Neuronal stem cell (in vitro differentiated cells): Measurements from ENCODE around the gene SOS1.

ENCODE experiments used
- DNase-seq: peaks from one replicate; pipeline ENCODE4 v3.0.0-alpha.2; 2013; ENCODE audit warnings: low spot score
- H2AFZ ChIP-seq: one replicate; pipeline ENCODE4 v1.6.1; 2013; ENCODE audit warnings: mild to moderate bottlenecking, low read length, inconsistent platforms
- H2AK5ac ChIP-seq: 2 replicates; pipeline ENCODE4 v1.6.1; 2013; ENCODE audit warnings: low read depth, mild to moderate bottlenecking, inconsistent platforms, low read length, moderate library complexity, mixed read lengths
- H2BK120ac ChIP-seq: 2 replicates; pipeline ENCODE4 v1.6.1; 2013; ENCODE audit warnings: low read depth, mild to moderate bottlenecking, inconsistent platforms, low read length, moderate library complexity, mixed read lengths
- H2BK12ac ChIP-seq: one replicate; pipeline ENCODE4 v1.6.1; 2013; ENCODE audit warnings: low read length, inconsistent platforms
- H2BK15ac ChIP-seq: 2 replicates; pipeline ENCODE4 v1.6.1; 2013; ENCODE audit warnings: mild to moderate bottlenecking, low read length, inconsistent platforms, mixed read lengths
- H2BK5ac ChIP-seq: one replicate; pipeline ENCODE4 v1.6.1; 2013; ENCODE audit warnings: inconsistent platforms, mild to moderate bottlenecking, low read length, moderate library complexity
- H3K14ac ChIP-seq: one replicate; pipeline ENCODE4 v1.6.1; 2013; ENCODE audit warnings: low read length, inconsistent platforms
- H3K18ac ChIP-seq: 2 replicates; pipeline ENCODE4 v1.6.1; 2013; ENCODE audit warnings: low read length, inconsistent platforms
- H3K23ac ChIP-seq: 2 replicates; pipeline ENCODE4 v1.6.1; 2013; ENCODE audit warnings: low read depth, mild to moderate bottlenecking, mixed read lengths, low read length, inconsistent platforms; ENCODE audit not compliant: poor library complexity
- H3K27ac ChIP-seq: replicated peaks from 3 replicates; pipeline ENCODE4 v1.5.1; 2013; ENCODE audit warnings: low read length, inconsistent platforms
- H3K27me3 ChIP-seq, 3 experiments: 2 replicates each; pipeline ENCODE4 v1.6.1; 2013; ENCODE audit warnings: low read length in 3 of 3, mild to moderate bottlenecking in 2 of 3, inconsistent platforms in 1 of 3, low read depth in 1 of 3, mixed read lengths in 1 of 3, moderate library complexity in 1 of 3; ENCODE audit not compliant: control insufficient read depth in 3 of 3, insufficient read depth in 3 of 3
- H3K36me3 ChIP-seq, 2 donors: replicated peaks in 1 of 2; 2 replicates each; pipeline ENCODE4 v1.6.1; 2013; ENCODE audit warnings: low read length in 2 of 2; ENCODE audit not compliant: control insufficient read depth in 2 of 2, insufficient read depth in 2 of 2
- H3K4ac ChIP-seq: 2 replicates; pipeline ENCODE4 v1.6.1; 2013; ENCODE audit warnings: inconsistent platforms, mild to moderate bottlenecking, low read length, moderate library complexity
- H3K4me1 ChIP-seq, 2 donors: 1 replicate in 1 of 2; 2 replicates in 1 of 2; pipeline ENCODE4 v1.6.1; 2013; ENCODE audit warnings: low read length in 2 of 2, low read depth in 1 of 2; ENCODE audit not compliant: control insufficient read depth in 2 of 2, insufficient read depth in 1 of 2
- H3K4me2 ChIP-seq: one replicate; pipeline ENCODE4 v1.6.1; 2013; ENCODE audit warnings: mild to moderate bottlenecking, low read length, inconsistent platforms; ENCODE audit not compliant: insufficient read depth, poor library complexity, severe bottlenecking
- H3K4me3 ChIP-seq, 2 donors: 2 replicates each; pipeline ENCODE4 v1.5.1; 2013; ENCODE audit warnings: low read length in 2 of 2, mild to moderate bottlenecking in 2 of 2, inconsistent platforms in 1 of 2, moderate library complexity in 1 of 2
- H3K79me1 ChIP-seq: one replicate; pipeline ENCODE4 v1.6.1; 2013; ENCODE audit warnings: low read depth, mild to moderate bottlenecking, inconsistent platforms, low read length, moderate library complexity
- H3K9ac ChIP-seq: one replicate; pipeline ENCODE4 v1.6.1; 2013; ENCODE audit warnings: mild to moderate bottlenecking, low read depth, low read length, inconsistent platforms; ENCODE audit not compliant: poor library complexity
- H3K9me3 ChIP-seq, 2 donors: replicated peaks in 1 of 2; 2 replicates each; pipeline versions ENCODE3 to v1.6.1; 2013; ENCODE audit warnings: low read length in 2 of 2, mild to moderate bottlenecking in 2 of 2, inconsistent platforms in 1 of 2, low read depth in 1 of 2, mixed read lengths in 1 of 2, moderate library complexity in 1 of 2; ENCODE audit not compliant: control insufficient read depth in 2 of 2, insufficient read depth in 1 of 2
- H4K8ac ChIP-seq: one replicate; pipeline ENCODE4 v1.6.1; 2013; ENCODE audit warnings: low read depth, mild to moderate bottlenecking, inconsistent platforms, low read length, moderate library complexity
- H4K91ac ChIP-seq: one replicate; pipeline ENCODE4 v1.6.1; 2013; ENCODE audit warnings: low read length, low read depth, mild to moderate bottlenecking, inconsistent platforms; ENCODE audit not compliant: poor library complexity
- WGBS, 2 donors: extraction: QIAGEN DNeasy Blood & Tissue Kit; methylation state at CpG; one replicate each; pipeline ENCODE4 v1.1.7; 2013; ENCODE audit warnings: missing lambda C conversion rate in 2 of 2, mixed read lengths in 1 of 2; ENCODE audit not compliant: insufficient read length in 2 of 2, insufficient replicate concordance in 1 of 2; ENCODE audit errors: extremely low coverage in 2 of 2; 5-methylcytosine and 5-hydroxymethylcytosine counted together

SOS1 gene

GRCh38 chr2:39094717-39095363, 26.0 kb downstream of the SOS1 start:
- WGBS, 2 donors: no CpG with 5 or more reads among the region's 1 CpG
- Histone ChIP-seq H2AK5ac (no peak overlapping the region), H3K9ac (no peak overlapping the region), H2BK120ac (no peak overlapping the region), H2BK5ac (no peak overlapping the region), H3K23ac (no peak overlapping the region), H3K4ac (no peak overlapping the region), H3K4me1 (peaks cover 0 to 2% of the 10 kb centered on the region in 2 donors), H2AFZ (no peak overlapping the region), H3K4me3 (no peak overlapping the region), H3K27me3 (no peaks in the 10 kb centered on the region), H3K14ac (no peak overlapping the region), H3K9me3 (peaks cover 1 to 4% of the 10 kb centered on the region in 2 donors), H4K8ac (no peak overlapping the region), H3K27ac (no peak overlapping the region), H3K79me1 (peaks cover 3% of the 10 kb centered on the region), H2BK15ac (no peak overlapping the region), H3K36me3 (peaks cover 0 to 7% of the 10 kb centered on the region in 2 donors), H3K18ac (no peak overlapping the region), H4K91ac (no peak overlapping the region), H3K4me2 (no peak overlapping the region), H2BK12ac (no peak overlapping the region)
- no peak for DNase-seq

DNA sequence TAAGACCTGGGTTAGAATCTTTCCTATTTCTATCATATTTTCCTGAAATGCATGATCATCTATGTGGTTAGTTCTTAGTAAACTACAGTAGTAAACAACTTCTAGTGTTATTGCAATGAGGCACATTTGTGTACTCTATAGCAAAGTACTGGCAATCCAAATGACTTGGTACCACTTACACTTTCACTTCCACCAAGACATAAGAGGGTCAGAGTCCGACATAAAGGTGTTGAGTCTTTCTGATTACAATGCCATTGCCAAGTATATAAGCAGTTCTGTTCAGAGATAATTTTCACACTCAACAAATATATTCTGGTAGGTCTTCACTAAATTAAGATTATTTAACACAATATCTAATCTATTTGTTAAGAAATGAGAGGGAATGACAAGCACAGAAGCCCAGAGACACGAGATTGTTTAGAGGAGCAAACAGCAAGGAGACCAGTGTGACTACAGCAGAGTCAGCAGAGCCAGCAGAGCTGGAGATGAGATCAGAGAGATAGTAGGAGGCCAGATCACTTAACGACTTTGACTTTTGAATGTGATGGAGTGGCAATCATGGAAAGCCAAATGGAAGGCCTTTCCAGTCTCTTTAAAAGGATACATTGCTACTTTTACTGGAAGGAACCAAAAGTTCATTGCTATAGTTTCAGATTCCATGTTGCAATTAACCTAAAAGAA, 27.5 kb downstream of the SOS1 start:
- peaks cover 1 to 5% of the 10 kb centered on the region in 2 donors for H3K9me3 ChIP-seq
- no peak overlapping the region for H4K8ac ChIP-seq
- H3K14ac ChIP-seq: no peak overlapping the region
- no peak overlapping the region for H2AK5ac ChIP-seq
- no peak overlapping the region for H2BK120ac ChIP-seq
- H3K18ac ChIP-seq: no peak overlapping the region
- H3K36me3 ChIP-seq: peaks cover 0 to 7% of the 10 kb centered on the region in 2 donors
- H2BK15ac ChIP-seq: no peak overlapping the region
- H3K4me1 ChIP-seq: peaks cover 0 to 2% of the 10 kb centered on the region in 2 donors
- no peak overlapping the region for H3K9ac ChIP-seq
- H4K91ac ChIP-seq: no peak overlapping the region
- no peak overlapping the region for H3K27ac ChIP-seq
- no peaks in the 10 kb centered on the region for H3K27me3 ChIP-seq
- H3K79me1 ChIP-seq: peaks cover 3% of the 10 kb centered on the region
- DNase-seq: no peak
- H3K4me3 ChIP-seq: no peak overlapping the region
- H3K4ac ChIP-seq: no peak overlapping the region
- no peak overlapping the region for H3K4me2 ChIP-seq
- no peak overlapping the region for H2AFZ ChIP-seq
- H2BK5ac ChIP-seq: no peak overlapping the region
- no CpG with 5 or more reads among the region's 3 CpGs for WGBS, 2 donors
- no peak overlapping the region for H3K23ac ChIP-seq
- H2BK12ac ChIP-seq: no peak overlapping the region

DNA sequence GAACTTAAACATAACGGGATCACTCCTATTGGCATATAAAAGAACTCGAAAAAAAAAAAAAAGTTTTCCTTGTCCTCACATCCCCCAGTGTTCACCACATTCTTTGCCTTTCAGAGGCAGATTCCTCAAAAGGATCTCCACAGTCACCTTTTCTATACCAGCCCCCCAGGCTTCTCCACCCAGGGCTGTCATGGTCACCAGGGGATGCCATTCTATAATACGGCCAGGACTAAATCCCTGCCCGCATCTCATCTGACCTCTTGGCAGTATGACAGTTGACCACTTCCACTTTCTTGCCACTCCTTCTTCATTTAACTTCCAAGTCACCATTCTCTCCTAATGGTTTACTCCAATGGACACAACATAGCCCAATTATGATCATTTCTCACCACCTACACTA, 29.3 kb downstream of the SOS1 start:
- Histone ChIP-seq H3K23ac (no peak overlapping the region), H3K4me3 (no peak overlapping the region), H3K18ac (no peak overlapping the region), H2BK5ac (no peak overlapping the region), H3K9ac (no peak overlapping the region), H3K27me3 (no peaks in the 10 kb centered on the region), H2BK15ac (no peak overlapping the region), H3K36me3 (peaks cover 0 to 7% of the 10 kb centered on the region in 2 donors), H2BK120ac (no peak overlapping the region), H2BK12ac (no peak overlapping the region), H3K4me2 (no peak overlapping the region), H4K8ac (no peak overlapping the region), H3K79me1 (peaks cover 1% of the 10 kb centered on the region), H2AFZ (no peak overlapping the region), H3K14ac (no peak overlapping the region), H3K27ac (no peak overlapping the region), H3K4ac (no peak overlapping the region), H2AK5ac (no peak overlapping the region), H3K9me3 (peaks cover 1 to 4% of the 10 kb centered on the region in 2 donors), H4K91ac (no peak overlapping the region), H3K4me1 (peaks cover 0 to 2% of the 10 kb centered on the region in 2 donors)
- DNase-seq: no peak
- no CpG with 5 or more reads among the region's 4 CpGs for WGBS, 2 donors

- Histone ChIP-seq H2BK5ac (no peak overlapping the region), H3K18ac (no peak overlapping the region), H3K4me2 (no peak overlapping the region), H3K14ac (no peak overlapping the region), H3K9ac (no peak overlapping the region), H3K27ac (no peak overlapping the region), H4K91ac (no peak overlapping the region), H2AFZ (no peak overlapping the region), H3K79me1 (peaks cover 1% of the 10 kb centered on the region), H2AK5ac (no peak overlapping the region), H2BK120ac (no peak overlapping the region), H3K4me3 (no peak overlapping the region), H3K9me3 (peaks cover 1 to 4% of the 10 kb centered on the region in 2 donors), H3K4ac (no peak overlapping the region), H3K27me3 (no peaks in the 10 kb centered on the region), H3K4me1 (peaks cover 0 to 2% of the 10 kb centered on the region in 2 donors), H4K8ac (no peak overlapping the region), H3K23ac (no peak overlapping the region), H2BK12ac (no peak overlapping the region), H3K36me3 (peaks cover 0 to 7% of the 10 kb centered on the region in 2 donors), H2BK15ac (no peak overlapping the region)
- no peak for DNase-seq
- WGBS, 2 donors: no CpG with 5 or more reads among the region's 3 CpGs
These were observed 29.8 kb downstream of the SOS1 start for GRCh38 chr2:39091063-39091462.
